GM18951 (cell line): ENCODE data around the gene NAPB.

ENCODE experiments used
- POLR2A ChIP-seq: IDR thresholded peaks from 4 replicates; pipeline ENCODE4 v1.6.1; 2011; ENCODE audit warnings: mild to moderate bottlenecking; ENCODE audit not compliant: insufficient read length, insufficient read depth; ENCODE audit errors: extremely low read depth
- in situ Hi-C: fragments of 300-500 bp; cut with MboI; formaldehyde crosslinking; loops from one replicate; pipeline ENCODE4 v1.12.0; 2022; ENCODE audit warnings: low sequenced_read_pairs, mixed read lengths, inconsistent platforms; ENCODE audit not compliant: unreplicated experiment

The NAPB gene

GRCh38 chr20:23449421-23449820 is 28.1 kb upstream of the NAPB start:
- TF ChIP-seq POLR2A = no peak
- in situ Hi-C loops = loop anchor here (25.0 kb wide), 1 partner anchor 163 kb away; the partner anchor contains the start of gene CST9

GRCh38 chr20:23448167-23448566 is 26.9 kb upstream of the NAPB start:
- in situ Hi-C loops = loop anchor here (25.0 kb wide), 1 partner anchor 164 kb away; the partner anchor contains the start of gene CST9
- TF ChIP-seq POLR2A = no peak

GRCh38 chr20:23446505-23446904 is 25.2 kb upstream of the NAPB start:
- no peak for TF ChIP-seq POLR2A
- in situ Hi-C loops = loop anchor here (25.0 kb wide), 1 partner anchor 166 kb away; the partner anchor contains the start of gene CST9

- in situ Hi-C loops = loop anchor here (25.0 kb wide), 1 partner anchor 167 kb away; the partner anchor contains the start of gene CST9
- no peak for TF ChIP-seq POLR2A
Measured at GRCh38 chr20:23445596-23446217, 24.4 kb upstream of the NAPB start.

GRCh38 chr20:23444859-23445258 is 23.6 kb upstream of the NAPB start:
- TF ChIP-seq POLR2A = no peak

GRCh38 chr20:23442436-23442835 is 21.1 kb upstream of the NAPB start:
- no peak for TF ChIP-seq POLR2A
- in situ Hi-C loops = loop anchor here (25.0 kb wide), 1 partner anchor 170 kb away; the partner anchor contains the start of gene CST9

More at GRCh38 chr20:23444859-23445258, 23.6 kb upstream of the NAPB start:
- in situ Hi-C loops = loop anchor here (25.0 kb wide), 1 partner anchor 167 kb away; the partner anchor contains the start of gene CST9

- in situ Hi-C loops = loop anchor here (25.0 kb wide), 1 partner anchor 170 kb away; the partner anchor contains the start of gene CST9
- no peak for TF ChIP-seq POLR2A
Measured at GRCh38 chr20:23441850-23442313, 20.6 kb upstream of the NAPB start.

GRCh38 chr20:23440004-23440403 is 18.7 kb upstream of the NAPB start:
- TF ChIP-seq POLR2A = no peak
- in situ Hi-C loops = loop anchor here (25.0 kb wide), 1 partner anchor 172 kb away; the partner anchor contains the start of gene CST9

- in situ Hi-C loops = loop anchor here (25.0 kb wide), 1 partner anchor 174 kb away; the partner anchor contains the start of gene CST9
- TF ChIP-seq POLR2A = no peak
Measured at GRCh38 chr20:23438661-23439060, 17.4 kb upstream of the NAPB start.

GRCh38 chr20:23437126-23437899 is 16.0 kb upstream of the NAPB start:
- in situ Hi-C loops = loop anchor here (25.0 kb wide), 1 partner anchor 175 kb away; the partner anchor contains the start of gene CST9
- no peak for TF ChIP-seq POLR2A

GRCh38 chr20:23436681-23437080 is 15.4 kb upstream of the NAPB start:
- in situ Hi-C loops = loop anchor here (25.0 kb wide), 1 partner anchor 176 kb away; the partner anchor contains the start of gene CST9
- TF ChIP-seq POLR2A = no peak

- in situ Hi-C loops = loop anchor here (25.0 kb wide), 1 partner anchor 176 kb away; the partner anchor contains the start of gene CST9
- TF ChIP-seq POLR2A = no peak
Measured at GRCh38 chr20:23435626-23436539, 14.6 kb upstream of the NAPB start.
